Gastroesophageal sphincter (tissue), 3 donors: ENCODE measurements around the gene RGS14.

Source experiments
- EP300 ChIP-seq: sonication (generic); formaldehyde crosslinking; IDR thresholded peaks from one replicate; pipeline ENCODE4 v1.6.1; 2017; ENCODE audit warnings: antibody characterized with exemption, mild to moderate bottlenecking
- TF ChIP-seq, protein P1 (sequence below), 4 experiments: fragments of 200-600 bp in 2 of 4; fragments of 450-650 bp in 2 of 4; sonication (generic) in 1 of 4; IDR thresholded peaks; one replicate each; pipeline ENCODE4 v1.5.1; 2017 to 2019; ENCODE audit warnings: antibody characterized with exemption in 4 of 4, mild to moderate bottlenecking in 2 of 4, moderate library complexity in 2 of 4

- no peak for TF ChIP-seq EP300
- TF ChIP-seq, protein P1, sequence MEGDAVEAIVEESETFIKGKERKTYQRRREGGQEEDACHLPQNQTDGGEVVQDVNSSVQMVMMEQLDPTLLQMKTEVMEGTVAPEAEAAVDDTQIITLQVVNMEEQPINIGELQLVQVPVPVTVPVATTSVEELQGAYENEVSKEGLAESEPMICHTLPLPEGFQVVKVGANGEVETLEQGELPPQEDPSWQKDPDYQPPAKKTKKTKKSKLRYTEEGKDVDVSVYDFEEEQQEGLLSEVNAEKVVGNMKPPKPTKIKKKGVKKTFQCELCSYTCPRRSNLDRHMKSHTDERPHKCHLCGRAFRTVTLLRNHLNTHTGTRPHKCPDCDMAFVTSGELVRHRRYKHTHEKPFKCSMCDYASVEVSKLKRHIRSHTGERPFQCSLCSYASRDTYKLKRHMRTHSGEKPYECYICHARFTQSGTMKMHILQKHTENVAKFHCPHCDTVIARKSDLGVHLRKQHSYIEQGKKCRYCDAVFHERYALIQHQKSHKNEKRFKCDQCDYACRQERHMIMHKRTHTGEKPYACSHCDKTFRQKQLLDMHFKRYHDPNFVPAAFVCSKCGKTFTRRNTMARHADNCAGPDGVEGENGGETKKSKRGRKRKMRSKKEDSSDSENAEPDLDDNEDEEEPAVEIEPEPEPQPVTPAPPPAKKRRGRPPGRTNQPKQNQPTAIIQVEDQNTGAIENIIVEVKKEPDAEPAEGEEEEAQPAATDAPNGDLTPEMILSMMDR (IDR thresholded peaks at IDR 0.05) = no peak
These were observed 42.3 kb upstream of the RGS14 start for GRCh38 chr5:177315411-177315810.
